Germinal center (tissue), 1 donor: ENCODE data around the gene FLT4.
"Not testable (repeated sequence)": the region's sequence is repeated elsewhere in the genome, so short reads cannot be mapped to it uniquely, and the experiment has no call there.

Source experiments
- DNase-seq: peaks from one replicate; pipeline ENCODE4 v3.0.0; 2012; ENCODE audit warnings: mixed read lengths, low spot score

Gene FLT4

DNA sequence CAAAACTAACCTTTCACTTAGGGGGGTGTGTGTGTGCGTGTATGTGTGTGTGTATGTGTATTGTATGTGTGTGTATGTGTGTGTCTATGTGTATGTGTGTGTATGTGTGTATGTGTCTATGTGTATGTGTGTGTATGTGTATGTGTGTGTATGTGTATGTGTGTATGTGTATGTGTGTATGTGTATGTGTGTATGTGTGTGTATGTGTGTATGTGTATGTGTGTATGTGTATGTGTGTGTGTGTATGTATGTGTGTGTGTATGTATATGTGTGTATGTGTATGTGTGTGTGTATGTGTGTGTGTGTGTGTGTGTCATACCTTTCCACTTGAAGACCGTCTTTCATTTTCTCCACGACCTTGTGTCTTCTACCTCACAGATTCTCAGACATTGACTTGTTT, 20.8 kb upstream of the FLT4 start:
- no peak for DNase-seq

DNA sequence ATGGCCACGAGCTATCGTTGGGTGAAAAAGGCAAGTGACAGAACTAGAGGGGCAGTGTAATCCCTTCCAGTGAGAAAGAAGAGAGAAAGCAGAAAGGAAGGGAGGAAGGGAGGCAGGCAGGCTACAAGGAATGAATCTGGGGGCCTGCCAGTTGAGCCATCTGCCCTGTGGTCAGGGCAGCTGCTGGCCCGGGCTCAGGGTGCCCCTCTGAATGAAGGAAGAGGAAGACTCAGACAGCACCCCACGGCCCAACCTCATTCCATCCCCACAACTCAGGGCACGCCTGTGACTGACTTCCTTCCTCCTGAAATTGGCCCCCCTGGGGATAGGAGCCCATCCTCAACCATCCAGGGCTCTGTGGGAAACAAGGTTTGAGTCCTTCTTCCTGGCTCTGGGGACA, 20.3 kb upstream of the FLT4 start:
- no peak for DNase-seq

DNA sequence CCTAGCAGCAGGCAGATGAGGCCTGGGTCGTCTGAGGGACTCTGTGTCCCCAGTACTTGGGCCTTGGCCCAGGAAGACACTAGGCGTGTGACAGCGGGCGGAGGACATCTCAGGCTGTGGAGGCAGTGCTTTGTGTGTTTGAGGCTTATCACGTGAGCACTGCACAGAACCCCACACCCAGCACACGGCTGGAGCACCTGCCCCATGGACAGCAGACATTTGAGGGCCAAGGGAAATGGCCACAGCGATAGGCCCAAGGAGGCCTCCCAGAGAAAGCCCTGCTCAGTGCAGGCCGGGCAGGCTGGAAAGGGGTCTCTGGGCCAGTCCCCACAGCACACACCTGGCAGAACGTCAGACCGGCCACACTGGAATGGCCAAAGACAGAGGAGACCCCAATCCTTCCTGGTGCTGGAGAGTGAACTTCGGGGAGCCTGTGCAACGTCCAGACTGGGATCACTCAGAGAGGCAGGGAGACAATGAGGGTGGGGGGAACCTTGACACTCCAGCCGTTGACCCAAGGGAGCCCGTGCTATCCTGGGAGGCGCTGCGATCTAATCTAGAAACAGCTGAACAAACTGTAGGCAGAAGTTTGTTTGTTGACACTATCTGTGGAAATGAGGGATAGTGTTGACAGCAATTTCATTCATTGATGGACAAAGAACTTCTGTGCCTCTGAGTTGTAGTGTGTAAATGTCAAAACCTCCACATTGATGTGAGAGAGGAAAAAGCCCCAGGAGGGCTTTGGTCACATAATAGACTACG, 19.6 kb upstream of the FLT4 start:
- no peak for DNase-seq

DNA sequence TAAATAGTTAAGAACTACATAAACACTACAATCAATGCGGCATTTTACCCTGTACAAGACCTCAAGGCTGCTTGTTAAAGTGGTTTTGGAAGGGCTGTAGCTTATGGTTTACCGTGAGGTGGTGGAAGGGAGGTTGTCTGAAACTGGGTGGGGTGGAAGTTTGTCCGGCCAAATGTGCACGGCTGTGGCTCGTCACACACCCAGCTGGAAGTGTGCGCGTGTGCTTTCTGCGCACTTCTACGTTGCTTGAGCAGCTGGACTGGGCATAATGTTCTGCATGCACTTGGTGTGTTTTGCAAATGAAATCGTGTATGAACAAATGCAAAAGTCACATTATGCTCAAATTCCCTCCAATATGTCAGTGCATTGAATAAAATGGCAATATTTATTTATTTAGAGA, 17.4 kb upstream of the FLT4 start:
- DNase-seq: no peak

DNA sequence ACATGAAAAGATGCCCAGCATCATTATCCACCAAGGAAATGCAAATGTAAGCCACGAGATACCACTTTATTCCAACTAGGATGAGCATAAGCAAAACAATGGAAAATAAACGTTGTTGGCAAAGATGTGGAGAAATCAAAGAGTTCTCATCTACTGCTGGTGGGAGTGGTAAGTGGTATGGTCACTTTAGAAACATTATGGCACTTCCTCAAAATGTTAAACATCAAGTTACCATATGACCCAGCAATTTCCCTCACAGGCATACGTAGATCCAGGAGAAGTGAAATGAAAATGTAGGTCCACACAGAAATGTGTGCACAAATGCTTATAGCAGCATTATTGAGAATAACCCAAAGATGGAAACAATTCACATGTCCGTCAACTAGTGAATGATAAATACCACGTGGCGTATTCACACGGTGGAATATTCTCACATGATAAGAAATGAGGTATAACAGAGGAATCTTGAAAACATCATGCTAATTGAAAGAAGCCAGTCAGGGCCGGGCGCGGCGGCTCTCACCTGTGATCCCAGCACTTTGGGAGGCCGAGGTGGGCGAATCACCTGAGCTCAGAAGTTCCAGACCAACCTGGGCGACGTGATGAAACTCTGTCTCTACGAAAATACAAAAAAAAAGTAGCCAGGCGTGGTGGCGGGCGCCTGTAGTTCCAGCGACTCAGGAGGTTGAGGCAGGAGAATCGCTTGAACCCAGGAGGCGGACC, 16.4 kb upstream of the FLT4 start:
- DNase-seq: no peak

DNA sequence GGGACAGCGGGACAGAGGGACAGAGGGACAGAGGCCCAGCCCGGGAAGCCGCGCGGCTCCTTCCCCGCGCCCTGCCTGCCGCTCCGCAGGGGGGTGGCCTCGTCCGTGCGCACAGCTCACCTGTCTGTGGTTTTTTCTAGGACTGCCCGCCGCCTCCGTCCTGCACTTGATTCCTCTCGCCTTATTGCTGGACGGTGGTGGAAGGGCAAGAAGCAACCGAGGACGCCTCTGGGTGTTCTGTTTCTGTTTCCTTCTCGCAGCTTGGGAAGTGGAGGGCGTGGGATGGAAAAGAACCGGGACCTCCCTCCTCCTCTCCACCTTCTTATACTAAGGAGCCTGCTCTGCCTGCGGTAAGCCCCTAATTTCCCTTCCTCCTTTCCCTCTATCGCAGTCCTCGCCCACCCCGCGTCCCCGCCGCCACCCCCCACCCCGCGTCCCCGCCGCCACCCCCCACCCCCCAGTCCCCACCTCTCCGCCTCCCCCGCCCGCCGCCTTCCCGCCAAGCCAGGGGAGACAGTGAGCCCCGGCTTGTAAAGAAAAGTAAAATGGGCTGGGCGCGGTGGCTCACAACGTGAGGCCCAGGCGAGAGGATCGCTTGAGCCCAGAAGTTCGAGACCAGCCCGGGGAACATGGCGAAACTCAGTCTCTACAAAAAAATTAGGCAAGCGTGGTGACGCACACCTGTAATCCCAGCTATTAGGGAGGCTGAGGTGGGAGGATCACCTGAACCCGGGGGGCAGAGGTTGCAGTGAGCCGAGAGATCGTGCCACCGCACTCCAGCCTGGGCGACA, 9.6 kb upstream of the FLT4 start:
- no peak for DNase-seq

DNA sequence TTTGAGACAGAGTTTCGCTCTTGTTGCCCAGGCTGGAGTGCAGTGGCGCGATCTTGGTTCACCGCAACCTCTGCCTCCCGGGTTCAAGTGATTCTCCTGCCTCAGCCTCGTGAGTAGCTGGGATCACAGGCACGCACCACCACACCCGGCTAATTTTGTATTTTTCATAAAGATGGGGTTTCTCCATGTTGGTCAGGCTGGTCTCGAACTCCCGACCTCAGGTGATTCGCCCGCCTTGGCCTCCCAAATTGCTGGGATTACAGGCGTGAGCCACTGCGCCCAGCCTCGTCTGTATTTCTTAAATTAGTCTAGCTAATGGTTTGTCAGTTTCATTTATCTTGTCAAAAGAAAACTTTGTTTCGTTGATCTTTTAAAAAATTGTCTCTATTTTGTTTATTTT, 5.8 kb upstream of the FLT4 start:
- not testable (repeated sequence) for DNase-seq

DNA sequence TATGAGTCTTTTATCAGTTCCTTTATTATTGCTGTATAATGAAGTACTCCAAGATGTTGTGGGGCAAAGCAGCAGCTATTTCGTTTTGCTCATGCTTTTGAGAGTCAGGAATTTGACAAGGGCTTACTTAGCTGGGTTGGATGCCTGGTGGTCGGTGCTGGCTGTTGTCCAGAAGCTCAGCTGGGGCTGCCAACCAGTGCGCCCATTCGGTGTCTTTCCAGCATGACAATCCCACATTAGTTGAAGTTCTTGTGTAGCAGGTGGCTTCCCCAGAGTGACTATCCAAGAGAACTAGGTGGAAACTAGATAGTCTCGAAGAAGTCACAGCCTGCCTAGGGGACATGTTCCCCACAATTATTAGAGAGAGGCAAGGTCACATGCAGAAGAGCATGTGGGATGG, 3.4 kb upstream of the FLT4 start:
- DNase-seq: no peak

DNA sequence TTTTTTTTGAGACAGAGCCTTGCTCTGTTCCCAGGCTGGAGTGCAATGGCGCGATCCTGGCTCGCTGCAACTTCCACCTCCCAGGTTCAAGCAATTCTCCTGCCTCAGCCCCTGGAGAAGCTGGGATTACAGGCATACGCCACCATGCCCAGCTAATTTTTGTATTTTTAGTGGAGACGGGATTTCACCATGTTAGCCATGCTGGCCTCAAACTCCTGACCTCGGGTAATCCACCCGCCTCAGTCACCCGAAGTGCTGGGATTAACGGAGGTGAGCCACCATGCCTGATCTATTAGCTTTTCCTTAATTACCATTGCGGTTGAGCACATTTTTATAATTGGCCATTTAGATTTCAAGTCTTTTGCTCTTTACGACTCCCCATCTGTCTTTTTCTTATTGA, 2.9 kb upstream of the FLT4 start:
- DNase-seq: no peak

DNA sequence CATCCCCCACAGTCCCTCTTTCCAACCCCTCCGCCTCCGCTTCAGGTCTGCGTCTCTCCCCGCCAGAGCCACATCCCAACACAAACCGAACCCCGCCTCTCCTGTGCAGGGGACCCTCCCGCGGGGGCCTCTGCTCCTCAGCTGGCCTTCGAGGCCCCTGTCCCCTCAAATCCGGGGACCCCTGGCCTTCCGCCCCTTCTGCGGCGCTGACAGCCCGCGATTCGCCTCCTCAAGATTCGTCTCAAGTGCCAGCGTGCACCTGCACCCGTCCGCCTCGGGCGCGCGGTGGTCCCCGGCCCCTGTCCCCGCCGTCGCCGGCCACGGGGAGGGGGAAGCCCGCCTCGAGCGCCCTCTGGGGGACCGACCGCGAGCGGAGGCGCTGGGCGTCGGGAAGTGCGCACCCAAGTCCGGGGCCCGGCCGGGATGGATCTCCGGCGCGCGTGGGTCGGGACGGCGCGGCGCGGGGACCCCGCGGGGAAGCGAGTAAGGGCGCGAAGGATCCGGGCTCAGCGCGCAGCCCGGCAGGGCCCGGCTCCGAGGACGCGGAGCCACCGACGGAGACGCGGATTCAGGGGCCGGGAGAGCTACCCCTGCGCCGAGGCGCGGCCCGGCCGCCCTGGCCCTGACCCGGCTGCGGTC, 623 bp downstream of the FLT4 start:
- DNase-seq: peak; percentile 33

DNA sequence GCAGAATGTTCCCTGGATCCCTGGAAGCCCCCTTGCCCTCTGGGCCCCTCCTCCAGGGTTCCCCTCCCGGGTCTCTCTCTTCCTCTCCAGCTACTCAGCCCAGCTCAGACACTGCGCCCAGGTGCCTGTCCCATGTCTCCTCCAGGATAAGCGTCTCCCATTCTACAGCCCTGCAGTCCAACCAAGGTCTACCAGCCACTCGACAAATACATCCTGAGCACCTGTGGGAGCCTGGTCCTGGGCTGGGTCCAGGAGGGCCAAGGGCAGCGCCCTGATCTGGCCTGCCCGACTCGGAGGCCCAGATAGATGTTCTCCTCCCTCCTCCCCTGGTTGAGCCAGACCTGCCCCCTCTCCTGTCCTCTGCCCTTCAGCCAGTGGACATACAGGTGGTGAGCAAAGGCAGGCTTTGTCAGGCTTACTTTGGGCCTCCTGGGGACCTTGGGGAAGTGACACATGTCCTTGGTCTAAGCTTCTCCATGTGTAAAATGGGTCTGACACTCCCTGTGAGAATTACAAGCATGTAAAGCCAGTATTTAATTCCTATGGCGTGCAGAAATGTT, 1.4 kb downstream of the FLT4 start:
- DNase-seq: no peak

DNA sequence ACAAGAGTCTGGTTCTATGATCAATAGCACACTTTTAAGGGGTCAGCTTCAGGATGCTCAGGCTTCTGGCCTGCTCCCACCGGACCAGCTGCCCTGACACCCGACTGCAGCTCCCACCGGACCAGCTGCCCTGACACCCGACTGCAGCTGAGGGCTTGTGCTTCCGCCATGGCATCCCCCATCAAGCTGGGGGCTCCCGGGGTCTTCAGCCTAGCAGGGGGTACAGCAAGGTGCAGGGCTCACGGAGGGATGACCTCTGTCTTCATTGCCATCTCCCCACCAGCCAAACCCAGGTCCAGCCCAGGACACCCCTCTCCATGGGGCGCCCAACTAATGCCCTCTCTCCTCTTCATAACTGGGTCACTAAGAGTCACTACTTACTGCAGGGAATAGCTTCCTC, 1.9 kb downstream of the FLT4 start:
- no peak for DNase-seq

DNA sequence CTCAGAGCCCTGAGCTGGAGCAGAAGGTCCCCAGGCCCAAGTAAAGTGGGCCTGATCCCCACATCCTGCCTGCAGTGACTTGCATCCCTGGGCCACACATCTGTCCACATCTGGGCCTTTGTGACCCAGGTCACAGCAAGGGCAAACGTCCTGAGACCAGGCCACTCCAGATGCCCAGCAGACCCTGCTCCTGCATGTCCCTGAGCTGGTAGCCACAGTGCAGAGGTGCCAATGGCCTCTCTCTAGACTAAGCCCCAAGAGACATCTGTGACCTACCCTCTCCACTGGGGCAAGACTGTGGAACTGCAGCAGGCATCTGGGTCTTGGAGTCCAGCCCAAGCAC, 2.5 kb downstream of the FLT4 start:
- no peak for DNase-seq

DNA sequence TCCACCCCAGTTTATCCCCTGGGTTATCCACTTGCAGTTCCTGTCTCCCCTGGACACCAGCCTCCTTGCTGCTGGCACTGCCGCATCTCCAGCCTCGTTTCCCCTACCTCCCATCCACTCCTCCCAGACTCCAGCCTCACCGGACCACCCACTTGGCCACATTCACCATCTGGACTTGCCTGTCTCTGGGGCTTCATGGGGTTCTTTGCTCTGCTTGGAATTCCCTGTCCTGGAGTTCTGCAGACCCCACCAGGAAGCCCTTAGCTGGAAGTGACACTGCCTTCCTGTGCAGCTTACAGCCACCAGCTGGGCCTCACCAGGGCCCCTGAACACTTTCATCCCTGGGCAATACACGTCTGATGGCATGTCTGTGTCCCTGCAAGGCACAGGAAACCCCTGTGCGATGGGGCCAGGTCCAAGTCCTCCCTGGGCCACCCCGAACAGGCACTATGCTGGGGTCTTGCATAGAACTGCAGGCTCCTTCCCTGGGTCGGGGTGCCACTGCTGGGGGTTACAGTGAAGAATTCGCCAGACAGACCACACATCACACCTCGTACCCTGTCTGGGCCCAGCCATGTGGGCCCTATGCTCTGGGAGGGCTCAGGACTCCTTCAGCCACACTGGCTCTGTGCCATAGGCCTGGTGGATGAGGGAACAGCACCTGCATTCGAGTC, 3.0 kb downstream of the FLT4 start:
- DNase-seq: no peak

DNA sequence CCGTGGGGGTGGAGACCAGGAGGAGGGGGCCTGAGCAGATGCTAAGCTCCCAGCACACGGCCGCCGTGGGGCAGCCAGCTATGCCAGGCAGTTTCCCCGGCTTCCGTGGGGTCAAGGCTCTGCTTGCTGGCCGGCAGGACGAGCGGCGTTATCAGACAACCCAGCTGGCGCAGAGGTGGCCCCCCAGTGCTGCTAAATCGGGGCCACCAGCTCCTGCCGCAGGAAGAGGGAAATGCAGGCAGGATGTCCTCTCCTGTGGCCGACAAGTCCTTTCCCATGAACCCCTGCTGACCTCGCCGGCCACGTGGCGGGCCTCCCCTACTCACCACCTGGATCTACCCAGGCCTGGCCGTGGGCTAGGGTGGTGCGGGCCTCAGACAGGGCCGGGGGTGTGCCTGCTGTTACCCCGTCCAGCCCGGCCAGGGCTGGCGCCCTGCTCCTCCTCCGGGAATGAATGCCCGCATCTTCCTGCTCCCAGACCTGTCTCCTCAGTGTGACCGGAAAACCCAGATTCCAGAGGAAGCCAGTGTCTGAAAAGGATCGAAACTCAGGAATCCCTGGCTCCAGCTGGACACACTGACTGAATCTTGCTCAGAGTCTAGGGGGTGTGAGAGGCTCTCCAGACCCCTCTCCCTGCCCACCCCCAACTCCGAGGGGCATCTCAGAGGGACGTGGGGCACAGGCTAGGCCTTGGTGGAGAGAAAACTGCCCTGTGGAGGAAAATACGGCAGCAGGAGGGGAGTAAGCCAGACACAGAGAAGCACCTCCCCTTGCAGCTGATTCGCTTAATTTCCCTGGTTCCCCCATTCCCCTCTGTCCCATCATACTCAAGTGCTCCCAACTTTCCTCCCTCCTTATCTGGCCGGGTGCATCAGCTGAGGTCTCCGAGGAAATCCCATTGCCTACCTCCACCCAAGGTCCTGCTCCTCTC, 3.9 kb downstream of the FLT4 start:
- no peak for DNase-seq

DNA sequence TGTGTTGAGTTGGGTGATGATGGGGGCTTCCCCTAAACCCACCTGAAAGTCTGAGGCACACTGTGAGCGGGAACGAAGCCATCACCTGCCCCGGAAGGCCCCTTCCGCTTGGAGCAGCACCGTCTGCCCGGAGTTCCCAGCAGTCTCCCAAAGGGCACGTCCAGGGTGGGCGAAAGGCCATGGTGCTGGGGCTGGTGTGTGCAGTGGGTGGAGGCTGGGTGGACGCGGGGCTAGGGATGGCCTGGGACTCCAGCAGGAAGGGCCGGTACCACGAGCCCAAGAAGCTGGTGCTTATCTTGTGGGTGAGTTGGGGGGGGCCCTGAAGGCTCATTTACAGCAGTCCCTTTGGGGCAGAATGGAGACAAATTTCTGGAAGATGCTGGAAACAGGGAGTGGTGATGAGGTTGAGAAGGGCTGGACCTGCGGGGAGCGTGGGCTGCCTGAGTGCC, 4.6 kb downstream of the FLT4 start:
- DNase-seq: no peak

DNA sequence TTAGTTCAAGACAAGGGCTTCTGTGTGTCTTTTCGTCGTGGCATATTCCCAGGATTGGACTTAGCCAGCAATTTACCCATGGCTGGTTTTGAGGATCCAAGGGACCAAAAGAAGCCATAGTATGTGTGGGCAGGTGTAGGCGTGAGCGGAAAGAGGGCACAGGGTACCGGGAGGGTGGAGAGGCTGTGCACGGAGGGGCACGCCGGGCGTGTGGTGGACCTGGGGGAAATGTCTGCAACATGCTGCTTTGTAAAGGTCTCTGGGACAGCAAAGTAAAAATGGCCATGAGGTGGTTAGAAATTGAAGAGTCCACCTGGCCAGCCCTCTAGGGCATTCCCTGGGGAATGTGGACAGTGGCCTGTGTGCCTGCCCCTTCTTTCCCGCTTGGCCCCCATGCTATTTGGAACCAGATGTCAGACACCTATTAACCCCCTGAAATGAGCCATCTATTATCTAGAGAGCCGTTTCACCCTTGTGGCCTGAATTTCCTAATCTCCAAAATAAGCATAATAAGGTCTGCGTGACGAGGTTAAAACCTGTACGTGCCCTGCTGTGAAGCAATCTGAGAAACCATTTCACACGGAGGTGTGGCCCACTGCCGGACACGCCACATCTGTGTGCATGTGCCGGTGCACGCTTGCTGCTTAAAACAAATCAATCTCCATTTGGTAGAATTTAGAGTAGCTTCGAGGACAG, 5.1 kb downstream of the FLT4 start:
- no peak for DNase-seq

DNA sequence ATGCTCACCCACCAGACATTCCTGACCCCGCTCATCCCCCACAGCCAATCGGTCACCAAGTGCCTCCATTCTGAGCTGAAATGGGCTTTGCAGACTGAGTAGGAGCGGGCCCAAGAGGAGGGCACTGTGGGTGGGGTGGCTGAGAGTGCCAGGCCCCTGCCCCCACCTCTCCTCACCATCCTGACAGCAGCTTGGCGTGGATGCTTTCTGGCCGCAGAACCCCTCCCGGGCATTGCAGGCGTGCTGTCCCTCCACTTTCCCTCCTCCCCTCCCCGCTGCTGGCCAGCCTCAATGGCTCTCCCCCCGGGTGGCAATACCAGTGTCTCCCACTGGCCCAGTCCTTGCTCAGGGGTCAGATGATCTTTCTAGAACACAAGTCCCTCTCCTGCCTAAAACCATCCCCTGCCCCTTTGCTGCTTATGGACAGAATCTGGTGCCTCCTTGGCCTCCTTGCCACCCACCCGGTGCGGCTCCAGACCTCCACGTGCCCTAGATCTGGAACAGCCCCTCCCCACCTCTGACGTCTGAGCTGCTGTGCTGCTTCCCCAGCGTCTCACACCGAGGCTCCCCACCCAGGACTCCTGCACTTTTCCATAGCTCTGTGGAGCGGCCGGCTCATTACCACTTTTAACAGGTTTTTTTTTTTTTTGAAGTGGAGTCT, 6.1 kb downstream of the FLT4 start:
- no peak for DNase-seq

DNA sequence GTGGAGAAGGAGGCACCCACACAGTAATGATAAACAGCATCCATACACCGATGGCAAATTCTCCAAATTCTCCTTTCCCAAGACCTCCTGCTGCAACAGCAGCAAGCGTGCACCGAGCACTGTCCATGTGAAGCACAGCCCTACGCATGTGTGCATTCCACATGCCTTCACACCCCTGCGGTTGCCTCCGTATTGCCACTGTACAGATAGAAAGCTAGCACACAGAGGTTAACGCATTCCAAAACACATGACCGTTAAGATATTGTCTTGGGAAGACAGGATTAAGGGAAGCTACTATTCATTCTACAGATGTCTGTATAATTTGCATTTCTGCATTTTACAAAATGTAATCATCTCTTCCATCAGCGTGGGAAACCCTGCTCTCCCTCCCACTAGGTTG, 6.6 kb downstream of the FLT4 start:
- DNase-seq: no peak
